HCT116 (cell line): Measurements from ENCODE around the gene SFXN3. TPM values are rescaled to one million over a fixed set of nuclear protein-coding genes. Genes with fewer than 3 reads are reported as not detected.
A peak's percentile ranks its signal among the peaks of the same experiment; 100 is the strongest.

Experiments used
- ATAC-seq: fragments of 200-7000 bp; cut with Tn5 transposase; 2 replicates; pipeline ENCODE4 v1.9.1; 2020; ENCODE audit warnings: mild to moderate bottlenecking, moderate library complexity
- BruUV-seq: library from RNA; stranded (reverse); fragments of 400-500 nt; replicated peaks from 2 replicates; lab custom pipeline; 2021; lab: Mats Ljungman, UMichigan
- CTCF ChIA-PET: fragments of 300-600 bp; sonication (Branson Sonifier 250); formaldehyde crosslinking; loops from one replicate; lab custom pipeline; 2021; ENCODE audit warnings: antibody characterized with exemption; lab: Charles Lee
- POLR2A ChIA-PET: fragments of 300-600, 350-600 bp; sonication (Branson Sonifier 250); formaldehyde crosslinking; loops from one replicate; lab custom pipeline; 2021; ENCODE audit warnings: antibody characterized with exemption; lab: Charles Lee
- RAD21 ChIA-PET, 2 experiments: fragments of 300-600 bp; sonication (Branson Sonifier 250); formaldehyde crosslinking; loops; one replicate each; lab custom pipeline; 2023; ENCODE audit warnings: low total read pairs in 2 of 2; ENCODE audit not compliant: uncharacterized antibody in 2 of 2, unreplicated experiment in 2 of 2, low non-redundant PET in 1 of 2; lab: Charles Lee
- DNase-seq: peaks from one replicate; pipeline ENCODE4 v3.0.0-alpha.2; 2010; ENCODE audit warnings: low read depth, low spot score
- H2AFZ ChIP-seq: fragments of 200-600 bp; shearing (Covaris generic), sonication (generic); 2 replicates; pipeline ENCODE4 v1.6.1; 2017; ENCODE audit warnings: low read depth, mixed run types, mixed read lengths, antibody characterized with exemption, low read length; ENCODE audit not compliant: poor library complexity, severe bottlenecking
- H3K27ac ChIP-seq: 2 replicates; pipeline ENCODE4 v1.5.1; 2012; ENCODE audit warnings: low read depth, low read length
- H3K27me3 ChIP-seq: fragments of 200-600 bp; sonication (generic); 2 replicates; pipeline ENCODE4 v1.6.1; 2016; ENCODE audit warnings: mixed run types, low read length, mixed read lengths; ENCODE audit not compliant: insufficient read depth
- H3K36me3 ChIP-seq, 2 experiments: fragments of 200-500 bp in 1 of 2; fragments of 200-600 bp in 1 of 2; sonication (Bioruptor generic) in 1 of 2; sonication (generic) in 1 of 2; 2 replicates each; pipeline versions ENCODE4 v1.5.1 to v1.6.1; 2014 to 2016; ENCODE audit warnings: low read length in 2 of 2, inconsistent platforms in 1 of 2, mixed read lengths in 1 of 2, mixed run types in 1 of 2; ENCODE audit not compliant: insufficient read depth in 2 of 2, control insufficient read depth in 1 of 2
- H3K4me1 ChIP-seq, 2 experiments: fragments of 200-600 bp in 1 of 2; sonication (generic) in 1 of 2; 2 replicates each; pipeline versions ENCODE4 v1.5.1 to v1.6.1; 2012 to 2017; ENCODE audit warnings: low read length in 2 of 2, inconsistent platforms in 1 of 2, mild to moderate bottlenecking in 1 of 2, mixed read lengths in 1 of 2, mixed run types in 1 of 2, moderate library complexity in 1 of 2; ENCODE audit not compliant: insufficient read depth in 2 of 2, control insufficient read depth in 1 of 2
- H3K4me2 ChIP-seq: fragments of 200-600 bp; sonication (generic); 2 replicates; pipeline ENCODE4 v1.6.1; 2017; ENCODE audit warnings: mixed run types, low read length, mixed read lengths
- H3K4me3 ChIP-seq, 2 experiments: fragments of 200-600 bp in 1 of 2; sonication (generic) in 1 of 2; replicated peaks in 1 of 2; 2 replicates each; pipeline ENCODE4 v1.5.1; 2011 to 2016; ENCODE audit warnings: low read length in 2 of 2, control low read depth in 1 of 2, low read depth in 1 of 2, mild to moderate bottlenecking in 1 of 2, mixed read lengths in 1 of 2, mixed run types in 1 of 2
- H3K79me2 ChIP-seq: fragments of 200-600 bp; sonication (generic); 2 replicates; pipeline ENCODE4 v1.6.1; 2017; ENCODE audit warnings: mild to moderate bottlenecking, mixed run types, low read length, moderate library complexity, mixed read lengths; ENCODE audit not compliant: insufficient read depth
- H3K9ac ChIP-seq: fragments of 200-600 bp; sonication (generic); 2 replicates; pipeline ENCODE4 v1.6.1; 2016; ENCODE audit warnings: low read length, mixed read lengths
- H3K9me2 ChIP-seq: fragments of 200-600 bp; sonication (generic), shearing (Covaris generic); 2 replicates; pipeline ENCODE4 v1.6.1; 2017; ENCODE audit warnings: mixed run types, mild to moderate bottlenecking, moderate library complexity; ENCODE audit not compliant: insufficient read depth
- H3K9me3 ChIP-seq, 2 experiments: fragments of 200-500 bp in 1 of 2; fragments of 200-600 bp in 1 of 2; sonication (Bioruptor generic) in 1 of 2; sonication (generic) in 1 of 2; 2 replicates each; pipeline ENCODE4 v1.6.1; 2014 to 2017; ENCODE audit warnings: low read length in 2 of 2, mixed read lengths in 2 of 2, inconsistent platforms in 1 of 2, low read depth in 1 of 2, mild to moderate bottlenecking in 1 of 2, mixed run types in 1 of 2, moderate library complexity in 1 of 2; ENCODE audit not compliant: control insufficient read depth in 1 of 2, insufficient read depth in 1 of 2
- H4K20me1 ChIP-seq: fragments of 200-600 bp; sonication (generic), shearing (Covaris generic); 2 replicates; pipeline ENCODE4 v1.6.1; 2017; ENCODE audit warnings: mixed run types, mild to moderate bottlenecking, moderate library complexity; ENCODE audit not compliant: insufficient read depth
- EZH2 ChIP-seq: fragments of 200-600 bp; sonication (generic); IDR thresholded peaks from 2 replicates; pipeline ENCODE4 v1.6.1; 2017; ENCODE audit warnings: antibody characterized with exemption, mixed run types
- EZH2phosphoT487 ChIP-seq: fragments of 200-600 bp; IDR thresholded peaks from 2 replicates; pipeline ENCODE4 v1.6.1; 2018; ENCODE audit warnings: antibody characterized with exemption, borderline replicate concordance
- JUND ChIP-seq: IDR thresholded peaks from 2 replicates; pipeline ENCODE4 v1.6.1; 2012
- POLR2A ChIP-seq: IDR thresholded peaks from 2 replicates; pipeline ENCODE4 v1.7.0; 2011; ENCODE audit warnings: borderline replicate concordance; ENCODE audit not compliant: insufficient read depth, insufficient read length; ENCODE audit errors: extremely low read depth
- POLR2AphosphoS5 ChIP-seq: IDR thresholded peaks from 2 replicates; pipeline ENCODE4 v1.6.1; 2011; ENCODE audit warnings: mild to moderate bottlenecking, low read depth, low read length, moderate library complexity
- intact Hi-C: fragments of 100-400 bp; cut with micrococcal nuclease; formaldehyde crosslinking; loops from 2 replicates; pipeline ENCODE4 v1.10.0; 2022
- total RNA-seq: library from RNA; stranded (reverse); gene quantifications from one replicate; pipeline ENCODE4 v1.2.1, GENCODE V29; 2021; ENCODE audit not compliant: unreplicated experiment
- TF ChIP-seq, protein P1 (sequence below), 3 experiments: fragments of 200-600 bp in 1 of 3; sonication (generic) in 1 of 3; IDR thresholded peaks in 2 of 3; conservative IDR thresholded peaks in 1 of 3; 2 replicates each; pipeline ENCODE4 v1.5.1; 2012 to 2017; ENCODE audit warnings: low read depth in 2 of 3, low read length in 2 of 3, antibody characterized with exemption in 1 of 3, borderline replicate concordance in 1 of 3, control low read depth in 1 of 3, mild to moderate bottlenecking in 1 of 3, mixed read lengths in 1 of 3, mixed run types in 1 of 3, moderate library complexity in 1 of 3; ENCODE audit not compliant: insufficient read depth in 1 of 3

Gene SFXN3
- total RNA-seq, 1 experiment from 2014 or later: 52.5 TPM

DNA sequence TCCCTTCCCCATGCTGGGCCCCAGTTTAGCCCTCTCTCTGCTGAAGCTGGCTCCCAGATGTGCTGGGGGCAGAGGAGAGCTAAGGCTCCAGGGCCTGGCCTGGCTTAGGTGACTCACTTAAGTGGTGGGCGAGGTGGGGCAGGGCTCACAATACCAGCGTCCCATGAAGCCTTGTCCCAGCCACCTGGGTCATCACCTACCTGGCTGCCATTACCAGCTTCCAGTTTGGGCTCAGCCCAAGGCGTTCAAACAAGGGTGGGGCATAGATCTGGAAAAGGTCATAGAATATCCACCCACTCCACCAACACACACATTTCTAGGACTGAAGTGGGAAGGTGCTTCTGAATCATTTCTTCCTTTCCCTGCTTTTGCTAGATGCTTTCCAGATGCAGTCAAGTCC lies 39.1 kb downstream of the SFXN3 start:
- ChIA-PET POLR2A (interaction anchor here (1.4 to 1.5 kb wide), 2 partner anchors 9 to 27 kb away, joined by 4 to 6 read pairs; partner anchors contain the start of gene KAZALD1), CTCF (interaction anchor here (0.6 to 8.3 kb wide), 7 partner anchors 9 to 52 kb away, joined by 3 to 91 read pairs (median 5); partner anchors contain the start of gene KAZALD1), RAD21 (interaction anchor here (0.6 to 1.5 kb wide), 2 partner anchors 10 to 61 kb away, joined by 4 read pairs; partner anchors contain the start of gene TLX1 (in 1 of the 2))
- ATAC-seq: no peak
- Histone ChIP-seq H3K36me3 (no peaks in the 10 kb centered on the region), H3K27me3 (peaks cover under 1% of the 10 kb centered on the region; the same call in 1 of the 2 replicates), H4K20me1 (no peaks in the 10 kb centered on the region), H3K4me2 (peak overlapping the region; percentile 59), H3K4me3 (no peak overlapping the region), H3K27ac (no peak overlapping the region), H2AFZ (no peak overlapping the region), H3K79me2 (no peaks in the 10 kb centered on the region), H3K9ac (no peak overlapping the region), H3K9me2 (no peaks in the 10 kb centered on the region), H3K9me3 (no peaks in the 10 kb centered on the region), H3K4me1 (peaks cover 13 to 53% of the 10 kb centered on the region in 2 experiments)
- no TSS peak for BruUV-seq
- no peak for DNase-seq
- intact Hi-C loops: no loop called here
- no peak for TF ChIP-seq EZH2
- no peak for TF ChIP-seq POLR2A
- TF ChIP-seq, protein P1, sequence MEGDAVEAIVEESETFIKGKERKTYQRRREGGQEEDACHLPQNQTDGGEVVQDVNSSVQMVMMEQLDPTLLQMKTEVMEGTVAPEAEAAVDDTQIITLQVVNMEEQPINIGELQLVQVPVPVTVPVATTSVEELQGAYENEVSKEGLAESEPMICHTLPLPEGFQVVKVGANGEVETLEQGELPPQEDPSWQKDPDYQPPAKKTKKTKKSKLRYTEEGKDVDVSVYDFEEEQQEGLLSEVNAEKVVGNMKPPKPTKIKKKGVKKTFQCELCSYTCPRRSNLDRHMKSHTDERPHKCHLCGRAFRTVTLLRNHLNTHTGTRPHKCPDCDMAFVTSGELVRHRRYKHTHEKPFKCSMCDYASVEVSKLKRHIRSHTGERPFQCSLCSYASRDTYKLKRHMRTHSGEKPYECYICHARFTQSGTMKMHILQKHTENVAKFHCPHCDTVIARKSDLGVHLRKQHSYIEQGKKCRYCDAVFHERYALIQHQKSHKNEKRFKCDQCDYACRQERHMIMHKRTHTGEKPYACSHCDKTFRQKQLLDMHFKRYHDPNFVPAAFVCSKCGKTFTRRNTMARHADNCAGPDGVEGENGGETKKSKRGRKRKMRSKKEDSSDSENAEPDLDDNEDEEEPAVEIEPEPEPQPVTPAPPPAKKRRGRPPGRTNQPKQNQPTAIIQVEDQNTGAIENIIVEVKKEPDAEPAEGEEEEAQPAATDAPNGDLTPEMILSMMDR (IDR thresholded peaks at IDR 0.05 in 2 of 3, conservative IDR thresholded peaks at IDR 0.05 in 1 of 3; ENCODE audit: borderline replicate concordance in 1 of 3, insufficient read depth in 1 of 3, low read depth in 2 of 3, low read length in 2 of 3): no peak
- TF ChIP-seq EZH2phosphoT487: no peak
- no peak for TF ChIP-seq JUND
- 0 out of 2 replicates have a peak, but pooled peaks have one; percentile 14 for TF ChIP-seq POLR2AphosphoS5
